ENCODE measurements around the gene TENT5A. TPM values are rescaled to one million over a fixed set of nuclear protein-coding genes. Genes with fewer than 3 reads are reported as not detected.
A peak's percentile ranks its signal among the peaks of the same experiment; 100 is the strongest.

Gene TENT5A
- total RNA-seq, 1 experiment from 2014 or later: 9.7 TPM

GRCh38 chr6:81755551-81755950 is 3.1 kb upstream of the TENT5A start:
- intact Hi-C loops (cut with micrococcal nuclease; ENCODE audit: unreplicated experiment): loop anchor here (2.0 to 10.0 kb wide), 2 partner anchors 183 to 1541 kb away; no protein-coding TSS in a partner anchor

GRCh38 chr6:81754906-81755305 is 2.4 kb upstream of the TENT5A start:
- TF ChIP-seq CTCF (IDR thresholded peaks at IDR 0.05; ENCODE audit: unreplicated experiment): no peak
- no peak for DNase-seq
- Mint-ChIP-seq H3K4me3 (ENCODE audit: low read depth, unreplicated experiment) (no peak overlapping the region), H3K9me3 (ENCODE audit: low read depth, unreplicated experiment) (no peaks in the 10 kb centered on the region), H3K4me1 (ENCODE audit: low read depth, unreplicated experiment) (peaks cover 20% of the 10 kb centered on the region), H3K36me3 (ENCODE audit: insufficient read depth, unreplicated experiment) (peaks cover 38% of the 10 kb centered on the region), H3K27ac (ENCODE audit: unreplicated experiment) (no peak overlapping the region), H3K27me3 (ENCODE audit: unreplicated experiment) (peaks cover 13% of the 10 kb centered on the region)
- CTCF ChIA-PET: interaction anchor here (0.7 to 3.3 kb wide), 3 partner anchors 12 to 290 kb away, joined by 3 to 14 read pairs (median 7); no protein-coding TSS in a partner anchor
- no TSS peak for BruUV-seq (replicated peaks)
- intact Hi-C loops (cut with micrococcal nuclease; ENCODE audit: unreplicated experiment): loop anchor here (2.0 to 10.0 kb wide), 8 partner anchors 77 to 1540 kb away; no protein-coding TSS in a partner anchor

More at GRCh38 chr6:81755551-81755950, 3.1 kb upstream of the TENT5A start:
- H3K27ac Mint-ChIP-seq (ENCODE audit: unreplicated experiment): no peak overlapping the region
- CTCF ChIA-PET: interaction anchor here (0.7 to 3.3 kb wide), 3 partner anchors 11 to 291 kb away, joined by 3 to 14 read pairs (median 7); no protein-coding TSS in a partner anchor
- no peaks in the 10 kb centered on the region for H3K9me3 Mint-ChIP-seq (ENCODE audit: low read depth, unreplicated experiment)
- H3K4me1 Mint-ChIP-seq (ENCODE audit: low read depth, unreplicated experiment): peaks cover 15% of the 10 kb centered on the region
- peaks cover 35% of the 10 kb centered on the region for H3K36me3 Mint-ChIP-seq (ENCODE audit: insufficient read depth, unreplicated experiment)
- BruUV-seq (replicated peaks): no TSS peak
- no peak for DNase-seq
- TF ChIP-seq CTCF (IDR thresholded peaks at IDR 0.05; ENCODE audit: unreplicated experiment): no peak
- no peak overlapping the region for H3K4me3 Mint-ChIP-seq (ENCODE audit: low read depth, unreplicated experiment)
- peaks cover 13% of the 10 kb centered on the region for H3K27me3 Mint-ChIP-seq (ENCODE audit: unreplicated experiment)

GRCh38 chr6:81753711-81754577 is 1.5 kb upstream of the TENT5A start:
- Mint-ChIP-seq H3K36me3 (ENCODE audit: insufficient read depth, unreplicated experiment) (peaks cover 46% of the 10 kb centered on the region), H3K9me3 (ENCODE audit: low read depth, unreplicated experiment) (no peaks in the 10 kb centered on the region), H3K4me3 (ENCODE audit: low read depth, unreplicated experiment) (peak overlapping the region; percentile 98), H3K27ac (ENCODE audit: unreplicated experiment) (peak overlapping the region; percentile 54), H3K4me1 (ENCODE audit: low read depth, unreplicated experiment) (peaks cover 29% of the 10 kb centered on the region), H3K27me3 (ENCODE audit: unreplicated experiment) (peaks cover 13% of the 10 kb centered on the region)
- intact Hi-C loops (cut with micrococcal nuclease; ENCODE audit: unreplicated experiment): loop anchor here (2.0 to 10.0 kb wide), 8 partner anchors 78 to 1539 kb away; no protein-coding TSS in a partner anchor
- CTCF ChIA-PET: interaction anchor here (0.5 to 3.3 kb wide), 7 partner anchors 13 to 648 kb away, joined by 3 to 14 read pairs (median 5); no protein-coding TSS in a partner anchor
- no TSS peak for BruUV-seq (replicated peaks)
- peak; percentile 77 for TF ChIP-seq CTCF (IDR thresholded peaks at IDR 0.05; ENCODE audit: unreplicated experiment)
- peak; percentile 89 for DNase-seq

- CTCF ChIA-PET: interaction anchor here (0.5 to 3.3 kb wide), 8 partner anchors 14 to 647 kb away, joined by 3 to 14 read pairs (median 4); no protein-coding TSS in a partner anchor
- BruUV-seq (replicated peaks): TSS peak; percentile 95
- H3K9me3 Mint-ChIP-seq (ENCODE audit: low read depth, unreplicated experiment): no peaks in the 10 kb centered on the region
- H3K4me3 Mint-ChIP-seq (ENCODE audit: low read depth, unreplicated experiment): peak overlapping the region; percentile 98
- TF ChIP-seq CTCF (IDR thresholded peaks at IDR 0.05; ENCODE audit: unreplicated experiment): no peak
- H3K36me3 Mint-ChIP-seq (ENCODE audit: insufficient read depth, unreplicated experiment): peaks cover 50% of the 10 kb centered on the region
- intact Hi-C loops (cut with micrococcal nuclease; ENCODE audit: unreplicated experiment): loop anchor here (5.0 to 10.0 kb wide), 7 partner anchors 79 to 1538 kb away; no protein-coding TSS in a partner anchor
- H3K4me1 Mint-ChIP-seq (ENCODE audit: low read depth, unreplicated experiment): peaks cover 33% of the 10 kb centered on the region
- peaks cover 13% of the 10 kb centered on the region for H3K27me3 Mint-ChIP-seq (ENCODE audit: unreplicated experiment)
- peak; percentile 87 for DNase-seq
- H3K27ac Mint-ChIP-seq (ENCODE audit: unreplicated experiment): peak overlapping the region; percentile 54
Observed at GRCh38 chr6:81752921-81753710, 635 bp upstream of the TENT5A start.

Measured in Calu3 (cell line).